ENCODE results near the gene MUCL1. TPM values are rescaled to one million over a fixed set of nuclear protein-coding genes. Genes with fewer than 3 reads are reported as not detected.

Gene MUCL1, protein sequence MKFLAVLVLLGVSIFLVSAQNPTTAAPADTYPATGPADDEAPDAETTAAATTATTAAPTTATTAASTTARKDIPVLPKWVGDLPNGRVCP
- total RNA-seq = not detected

GRCh38 chr12:54853933-54854538 is at the start of gene MUCL1:
MUCL1 (plus strand) TSS chr12:54854516; CDS start chr12:54854583, 67 bp downstream.
- WGBS, 2 donors = 28 to 44% methylated on average over 6 of the region's 6 CpGs
- DNase-seq = peak in 1 of 2 donors; percentile 39
- TF ChIP-seq CTCF (IDR thresholded peaks at IDR 0.05) (peak; percentile 64 to 86 (median 71)), POLR2AphosphoS5 (IDR thresholded peaks at IDR 0.05) (no peak)
- H3K27ac ChIP-seq = no peak within 1 kb of the TSS
- no peak within 1 kb of the TSS for H3K4me3 ChIP-seq
- no peaks in the 10 kb centered on the region for H3K27me3 ChIP-seq
- no peaks in the 10 kb centered on the region for H3K36me3 ChIP-seq
- H3K9me3 ChIP-seq = no peaks in the 10 kb centered on the region
- H3K4me1 ChIP-seq = peaks cover 0 to 3% (median 0%) of the 10 kb centered on the region in 4 donors
- ATAC-seq (ENCODE audit: low FRiP score in 2 of 2) = peak; percentile 84 to 88

DNA sequence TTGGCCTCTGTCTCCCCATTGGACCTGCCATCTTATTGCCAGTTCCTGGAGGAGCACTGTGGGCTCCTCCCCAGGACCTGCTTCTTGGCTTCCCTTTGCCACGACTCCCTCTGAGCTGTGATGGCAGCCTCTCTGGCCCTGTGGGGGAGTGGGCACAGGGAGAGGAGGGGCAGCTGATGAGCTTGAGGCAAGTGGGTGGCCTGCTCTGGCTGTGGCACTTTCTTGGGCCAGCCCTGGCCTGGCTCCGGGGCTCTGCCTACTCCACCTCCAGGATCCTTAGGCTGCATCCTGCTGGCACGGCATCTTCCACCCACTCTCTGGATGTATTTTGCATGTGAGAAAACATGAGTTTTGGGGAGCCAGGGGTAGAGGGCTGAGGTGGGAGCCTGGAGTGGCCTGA is 32.6 kb upstream of the MUCL1 start:
- Histone ChIP-seq H3K27ac (no peak overlapping the region), H3K4me3 (no peak overlapping the region), H3K36me3 (no peaks in the 10 kb centered on the region), H3K4me1 (no peaks in the 10 kb centered on the region), H3K27me3 (no peaks in the 10 kb centered on the region), H3K9me3 (peaks cover 0 to 5% (median 1%) of the 10 kb centered on the region in 4 donors)
- DNase-seq = peak in 1 of 2 donors; percentile 32
- TF ChIP-seq CTCF (IDR thresholded peaks at IDR 0.05) (no peak), POLR2A (IDR thresholded peaks at IDR 0.05) (no peak), POLR2AphosphoS5 (IDR thresholded peaks at IDR 0.05) (no peak), EP300 (IDR thresholded peaks at IDR 0.05) (no peak)
- ATAC-seq (ENCODE audit: low FRiP score in 2 of 2) = peak in 1 of 2 donors; percentile 59
- WGBS, 2 donors = 84 to 100% methylated on average over 1 to 3 of the region's 3 CpGs

DNA sequence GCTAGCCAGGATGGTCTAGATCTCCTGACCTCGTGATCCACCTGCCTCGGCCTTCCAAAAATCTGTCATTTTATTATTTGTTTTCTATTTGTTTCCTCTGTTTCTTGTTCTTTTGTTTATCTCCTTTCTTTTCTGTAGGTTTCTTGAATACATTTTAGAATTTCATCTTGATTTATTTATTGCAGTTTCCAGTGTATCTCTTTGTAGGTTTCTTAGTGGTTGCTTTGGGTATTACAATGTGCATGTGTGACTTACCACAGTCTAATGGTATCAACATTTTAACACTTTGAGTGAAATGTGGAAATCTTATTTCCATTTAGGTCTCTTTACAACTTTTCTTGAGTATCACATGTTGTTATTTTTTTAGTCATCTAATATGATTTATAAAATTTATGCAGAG is 29.9 kb upstream of the MUCL1 start:
- no peaks in the 10 kb centered on the region for H3K27me3 ChIP-seq
- ATAC-seq (ENCODE audit: low FRiP score in 2 of 2) (no peak), DNase-seq (no peak)
- H3K4me3 ChIP-seq = no peak overlapping the region
- peaks cover 0 to 5% (median 1%) of the 10 kb centered on the region in 4 donors for H3K9me3 ChIP-seq
- 93% methylated on average over 2 of the region's 2 CpGs for WGBS, 2 donors
- H3K4me1 ChIP-seq = no peaks in the 10 kb centered on the region
- H3K36me3 ChIP-seq = no peaks in the 10 kb centered on the region
- no peak overlapping the region for H3K27ac ChIP-seq
- TF ChIP-seq EP300 (IDR thresholded peaks at IDR 0.05) (no peak), POLR2A (IDR thresholded peaks at IDR 0.05) (no peak), CTCF (IDR thresholded peaks at IDR 0.05) (peak in 2 of 6 experiments; percentile 13 to 25), POLR2AphosphoS5 (IDR thresholded peaks at IDR 0.05) (no peak)

- Histone ChIP-seq H3K27me3 (no peaks in the 10 kb centered on the region), H3K27ac (no peak overlapping the region), H3K36me3 (no peaks in the 10 kb centered on the region), H3K9me3 (no peaks in the 10 kb centered on the region), H3K4me1 (no peaks in the 10 kb centered on the region), H3K4me3 (no peak overlapping the region)
- DNase-seq = no peak
- ATAC-seq (ENCODE audit: low FRiP score in 2 of 2) = no peak
- no peak for TF ChIP-seq CTCF (IDR thresholded peaks at IDR 0.05)
- no peak for TF ChIP-seq POLR2A (IDR thresholded peaks at IDR 0.05)
- no peak for TF ChIP-seq POLR2AphosphoS5 (IDR thresholded peaks at IDR 0.05)
- TF ChIP-seq EP300 (IDR thresholded peaks at IDR 0.05) = no peak
- 72 to 80% methylated on average over 5 of the region's 5 CpGs for WGBS, 2 donors
Measured at GRCh38 chr12:54829511-54829910, 24.8 kb upstream of the MUCL1 start.

DNA sequence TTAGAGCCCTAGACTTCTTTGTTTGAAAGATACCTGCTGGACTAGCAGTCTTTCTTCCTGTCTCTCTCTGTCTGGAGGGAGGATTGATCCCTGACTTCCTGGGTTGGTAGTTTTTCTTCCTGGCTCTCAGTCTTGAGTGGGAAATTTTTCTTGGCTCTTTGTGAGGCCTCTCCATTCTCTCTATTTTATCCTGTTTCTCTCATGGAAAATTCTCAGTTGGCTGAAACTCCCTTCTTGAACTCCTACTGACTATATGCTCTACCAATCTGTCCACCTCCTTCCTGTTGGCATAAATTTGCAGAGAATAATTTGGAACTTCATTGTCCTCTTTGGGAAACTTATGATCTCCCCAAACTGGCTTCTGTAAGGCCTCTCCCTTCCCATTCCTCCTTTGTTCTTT is 24.1 kb upstream of the MUCL1 start:
- no peak for TF ChIP-seq POLR2A (IDR thresholded peaks at IDR 0.05)
- no peak for TF ChIP-seq POLR2AphosphoS5 (IDR thresholded peaks at IDR 0.05)
- TF ChIP-seq CTCF (IDR thresholded peaks at IDR 0.05) = no peak
- no peak for TF ChIP-seq EP300 (IDR thresholded peaks at IDR 0.05)
- no peak for ATAC-seq (ENCODE audit: low FRiP score in 2 of 2)

More for the DNA sequence above, 24.1 kb upstream of the MUCL1 start:
- DNase-seq = no peak
- Histone ChIP-seq H3K27ac (no peak overlapping the region), H3K36me3 (no peaks in the 10 kb centered on the region), H3K27me3 (no peaks in the 10 kb centered on the region), H3K4me1 (no peaks in the 10 kb centered on the region), H3K9me3 (no peaks in the 10 kb centered on the region), H3K4me3 (no peak overlapping the region)

Measured in upper lobe of left lung (tissue), 6 donors.